KBM-7 (cell line): ENCODE measurements around the gene SH3RF1.
"Not testable (repeated sequence)": the region's sequence is repeated elsewhere in the genome, so short reads cannot be mapped to it uniquely, and the experiment has no call there.

Source experiments
- DNase-seq: peaks from one replicate; pipeline ENCODE4 v3.0.0-alpha.2; 2015
- in situ Hi-C: fragments of 300-500 bp; cut with MboI; formaldehyde crosslinking; loops from 2 replicates; pipeline ENCODE4 v1.14.3; 2020; ENCODE audit warnings: low sequenced_read_pairs, low pct_unique_long_range_greater_than_20kb, mixed read lengths

SH3RF1 gene

DNA sequence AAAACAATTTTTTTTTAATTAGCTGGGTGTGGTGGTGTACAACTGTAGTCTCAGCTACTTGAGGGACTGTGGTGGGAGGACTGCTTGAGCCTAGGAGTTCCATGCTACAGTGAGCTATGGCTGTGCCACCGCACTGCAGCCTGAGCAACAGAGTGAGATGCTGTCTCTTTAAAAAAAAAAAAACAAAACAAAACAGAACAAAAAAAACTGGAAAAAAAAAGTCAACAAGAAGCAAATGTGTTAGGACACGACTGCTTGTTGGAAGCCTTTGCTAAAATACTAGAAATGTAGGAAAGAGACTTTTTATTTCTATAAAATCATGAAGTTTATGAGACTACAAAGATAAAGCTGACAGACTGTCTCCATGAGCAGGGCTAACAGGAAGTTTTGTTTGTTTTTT, 87.2 kb downstream of the SH3RF1 start:
- in situ Hi-C loops: no loop called here
- no peak for DNase-seq

DNA sequence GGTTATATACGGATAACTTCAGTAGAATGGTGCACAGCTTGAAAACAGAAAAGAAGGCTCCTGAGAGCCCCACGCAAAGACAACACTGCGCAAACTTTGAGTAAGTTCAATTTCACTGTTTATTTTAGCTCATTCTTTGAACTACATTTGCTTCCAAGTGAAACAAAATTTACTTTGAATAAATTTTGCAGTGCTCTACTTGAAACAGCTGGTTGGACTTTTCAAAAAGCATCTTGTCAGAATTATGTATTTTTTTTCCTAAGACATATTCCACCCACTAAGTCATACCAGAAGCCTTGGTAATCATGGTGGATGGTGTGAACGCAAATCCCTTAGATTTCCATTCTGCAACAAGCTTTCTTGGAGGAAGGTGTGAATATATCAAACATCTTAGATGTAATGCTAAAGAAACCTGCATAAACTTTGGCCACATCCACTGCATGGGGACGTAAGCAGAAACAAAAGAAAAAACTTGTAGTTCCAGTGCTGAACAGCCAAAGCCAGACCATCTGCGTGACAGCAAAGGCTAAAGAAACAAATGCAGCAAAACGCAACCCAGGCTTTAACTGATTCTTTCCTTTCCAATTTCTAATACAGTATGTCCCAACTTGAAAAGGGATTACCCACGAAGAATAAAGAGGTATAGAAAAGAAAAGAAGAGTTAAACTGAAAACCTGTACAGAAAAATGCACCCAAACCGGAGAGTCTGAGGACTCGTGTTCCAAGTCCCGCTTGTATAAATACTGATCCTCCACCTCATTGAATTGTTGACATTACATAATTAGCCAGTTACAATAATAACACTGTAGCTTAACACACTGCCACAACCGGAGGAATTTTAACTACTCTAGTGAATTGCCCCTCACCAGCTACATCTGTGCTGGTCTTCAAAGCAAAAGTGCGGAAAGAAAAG, 90.9 kb downstream of the SH3RF1 start:
- no peak for DNase-seq
- in situ Hi-C loops: no loop called here

DNA sequence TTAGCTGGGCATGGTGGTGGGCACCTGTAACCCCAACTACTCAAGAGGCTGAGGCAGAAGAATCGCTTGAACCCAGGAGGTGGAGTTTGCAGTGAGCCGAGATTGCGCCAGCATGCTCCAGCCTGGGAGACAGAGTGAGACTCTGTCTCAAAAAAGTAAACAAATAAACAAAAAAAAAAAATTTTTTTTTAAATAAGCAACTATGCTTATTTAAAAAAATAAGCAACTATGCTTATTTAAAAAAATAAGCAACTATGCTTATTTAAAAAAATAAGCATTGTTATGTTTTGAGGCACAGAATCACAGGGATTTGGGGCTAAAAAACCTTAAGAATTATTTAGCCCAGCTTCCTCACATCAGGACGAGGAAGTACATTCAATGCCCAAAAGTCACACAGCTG, 92.7 kb downstream of the SH3RF1 start:
- DNase-seq, in situ Hi-C loops: not testable (repeated sequence)

DNA sequence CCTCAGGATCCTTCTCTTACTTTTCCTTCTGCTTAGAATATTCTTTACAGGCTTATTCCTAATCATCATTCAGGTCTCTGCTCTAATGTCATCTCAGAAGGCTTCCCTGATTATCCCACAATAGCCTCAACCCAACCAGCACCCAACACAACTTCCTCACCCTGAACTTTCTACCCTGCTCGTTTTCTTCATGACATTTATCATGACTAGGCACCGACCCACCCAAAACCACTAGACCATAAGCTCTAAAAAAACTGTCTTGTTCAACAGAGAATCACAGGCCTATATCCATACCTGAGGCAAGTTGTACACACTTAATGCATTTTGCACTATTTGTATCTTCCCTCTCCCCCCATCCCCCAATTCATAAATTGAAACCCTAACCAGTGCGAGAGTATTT, 95.3 kb downstream of the SH3RF1 start:
- in situ Hi-C loops: no loop called here
- no peak for DNase-seq

DNA sequence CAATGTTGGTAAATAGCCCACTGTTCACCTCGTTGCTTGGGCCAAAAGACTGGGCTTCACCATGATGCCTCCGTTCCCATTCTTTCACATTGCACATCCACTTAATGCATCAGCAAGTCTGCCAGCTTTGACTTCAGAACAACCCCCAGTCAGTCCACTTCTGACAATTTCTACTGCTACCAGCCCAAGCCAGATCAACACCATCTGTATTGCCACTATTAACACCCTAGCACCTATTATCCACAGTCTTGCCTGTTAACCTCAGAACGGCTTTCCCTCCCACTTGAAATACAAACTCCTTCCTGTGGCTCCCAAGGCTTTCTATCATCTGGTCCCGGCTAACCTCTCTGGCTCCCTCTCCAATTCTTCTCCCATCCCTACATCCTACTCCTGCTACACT, 95.7 kb downstream of the SH3RF1 start:
- in situ Hi-C loops: no loop called here
- DNase-seq: no peak

DNA sequence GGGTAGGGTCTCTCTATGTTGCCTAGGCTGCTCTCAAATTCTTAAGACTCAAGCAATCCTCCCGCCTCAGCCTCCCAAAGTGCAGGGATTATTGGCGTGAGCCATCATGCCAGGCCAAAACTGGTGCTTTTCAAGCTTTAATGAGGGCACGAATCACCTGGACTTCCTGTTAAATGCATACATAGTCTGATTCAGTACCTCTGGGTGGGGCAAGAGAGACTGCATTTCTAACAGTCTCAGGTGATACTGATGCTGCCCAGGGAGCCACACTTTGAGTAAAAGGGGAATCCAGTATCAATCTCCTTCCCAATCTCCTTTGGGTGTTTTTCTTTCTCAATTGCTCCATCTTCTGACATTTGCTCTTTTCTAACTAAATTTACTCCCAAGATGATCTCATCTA, 96.5 kb downstream of the SH3RF1 start:
- DNase-seq: no peak
- in situ Hi-C loops: no loop called here

DNA sequence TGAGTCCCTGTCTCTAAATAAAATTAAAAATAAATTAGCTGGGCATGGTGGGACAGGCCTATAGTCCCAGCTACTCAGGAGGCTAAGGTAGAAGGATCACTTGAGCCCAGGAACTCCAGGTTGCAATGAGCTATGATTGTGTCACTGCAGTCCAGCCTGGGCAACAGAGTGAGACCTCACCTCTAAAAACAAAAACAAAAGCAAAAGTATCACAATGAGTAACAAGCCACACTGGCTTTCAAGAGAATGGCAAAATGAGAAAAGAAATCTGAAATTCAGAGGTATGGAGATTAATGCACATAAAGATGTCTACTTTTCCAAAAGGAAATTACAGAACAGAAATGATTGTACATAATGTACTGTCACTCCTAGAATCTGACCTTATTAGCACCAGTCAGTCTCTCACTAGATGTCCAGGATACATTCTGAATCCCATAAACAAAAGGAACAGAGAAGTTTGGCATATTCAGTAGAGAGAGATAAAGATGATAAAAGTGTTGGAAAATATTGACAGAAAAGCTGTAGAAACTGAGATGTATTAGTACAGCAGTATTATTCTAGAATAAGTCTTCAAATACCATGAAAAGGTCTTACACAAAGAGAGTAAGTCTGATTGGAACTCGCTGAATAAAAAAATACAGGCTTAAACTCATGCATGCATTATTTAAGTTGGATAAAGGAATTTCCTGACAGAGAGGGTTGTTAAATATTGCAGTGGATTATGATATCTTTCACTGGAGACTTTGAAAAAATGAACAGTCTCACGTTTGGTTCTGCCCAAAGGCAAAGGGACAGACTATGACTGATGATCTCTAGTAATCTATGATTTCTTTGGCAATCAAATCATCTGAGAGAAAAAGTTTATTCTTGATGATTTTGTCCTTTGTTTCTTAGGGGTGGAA, 102.5 kb downstream of the SH3RF1 start:
- in situ Hi-C loops: no loop called here
- no peak for DNase-seq

DNA sequence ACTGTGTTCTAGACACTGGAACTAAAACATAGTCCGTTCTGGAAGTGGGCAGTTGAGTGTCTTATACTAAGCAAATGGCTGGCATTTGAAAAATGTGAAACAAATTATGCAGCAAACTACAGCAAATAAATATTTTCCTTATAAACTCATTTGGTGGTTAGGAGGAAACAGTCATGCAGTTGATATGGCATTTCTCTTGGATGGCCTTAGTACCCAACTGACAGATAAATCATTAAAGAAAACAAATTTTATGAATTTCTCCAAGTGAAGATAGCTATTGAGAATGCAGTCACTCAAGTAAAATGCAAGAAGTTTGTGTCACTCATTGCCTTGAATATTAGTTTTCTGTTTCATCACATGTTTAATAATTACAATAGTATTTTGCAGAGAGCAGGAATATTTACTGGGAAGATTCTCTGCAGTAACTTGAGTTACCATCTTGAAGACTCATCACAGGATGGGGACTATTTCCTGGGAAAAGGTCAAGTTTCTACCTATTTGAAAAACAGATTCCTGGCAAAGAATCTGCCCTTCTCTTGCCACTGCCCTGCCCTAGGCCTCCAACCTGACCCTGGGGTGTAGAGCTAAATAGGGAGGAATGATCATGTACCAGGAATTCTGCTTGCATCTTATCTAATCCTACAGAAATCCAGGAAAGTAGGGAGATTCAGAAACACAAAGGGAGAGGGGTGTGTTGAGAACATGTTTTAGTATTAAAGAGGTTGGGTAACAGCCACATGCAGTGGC, 105.9 kb downstream of the SH3RF1 start:
- DNase-seq: no peak
- in situ Hi-C loops: no loop called here

DNA sequence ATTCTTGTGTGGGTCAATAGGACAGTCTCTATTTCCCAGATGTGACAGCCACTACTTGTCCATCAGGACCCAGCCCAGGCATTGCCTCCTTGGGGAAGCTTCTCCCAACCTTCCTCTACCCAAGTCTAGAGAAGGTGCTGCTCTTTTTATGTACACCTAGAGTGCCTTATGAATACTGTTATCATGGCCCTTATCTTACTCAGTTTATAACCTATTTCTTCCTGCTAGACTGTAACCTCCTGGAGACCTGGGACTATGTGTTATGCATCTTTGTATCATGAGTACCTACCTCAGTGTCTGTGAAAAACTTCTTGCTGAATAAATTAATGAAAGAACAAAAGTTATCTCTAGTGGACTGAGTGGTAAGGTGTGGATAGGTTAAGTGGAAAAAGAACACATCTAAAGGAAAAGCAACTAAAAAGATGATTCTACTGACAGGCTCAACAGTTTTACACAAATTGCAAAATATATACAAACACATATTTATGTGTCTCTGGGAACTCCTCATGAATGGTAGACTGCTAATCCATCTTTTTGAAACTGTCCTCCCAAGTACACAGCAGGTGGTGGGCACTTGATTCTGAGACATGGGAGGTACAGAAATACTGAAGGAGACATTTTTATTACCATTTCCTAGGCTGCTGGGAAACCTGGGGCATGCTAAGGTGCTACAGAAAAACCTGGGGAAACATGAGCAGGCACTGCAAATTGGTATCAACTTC, 106.6 kb downstream of the SH3RF1 start:
- DNase-seq: no peak

DNA sequence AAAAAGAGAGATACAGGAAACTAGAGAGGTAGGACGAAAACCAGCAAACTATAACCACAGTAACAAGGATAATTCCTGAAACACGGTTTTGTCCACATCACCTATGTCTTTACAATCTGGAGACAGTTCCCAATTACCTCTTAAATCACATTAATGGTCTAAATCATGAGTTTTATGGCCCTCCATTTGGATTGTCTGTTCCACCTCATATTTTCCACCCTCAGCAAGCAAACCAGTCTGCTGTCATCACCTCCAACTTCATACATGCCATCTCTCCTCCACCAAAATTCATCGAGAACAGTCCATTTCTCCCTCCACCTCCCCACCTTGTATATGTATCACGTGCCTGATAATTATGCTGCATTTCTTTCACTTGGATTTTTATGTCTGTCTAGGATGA, 107.3 kb downstream of the SH3RF1 start:
- in situ Hi-C loops: no loop called here
- DNase-seq: no peak

More for the DNA sequence above, 106.6 kb downstream of the SH3RF1 start:
- in situ Hi-C loops: no loop called here

DNA sequence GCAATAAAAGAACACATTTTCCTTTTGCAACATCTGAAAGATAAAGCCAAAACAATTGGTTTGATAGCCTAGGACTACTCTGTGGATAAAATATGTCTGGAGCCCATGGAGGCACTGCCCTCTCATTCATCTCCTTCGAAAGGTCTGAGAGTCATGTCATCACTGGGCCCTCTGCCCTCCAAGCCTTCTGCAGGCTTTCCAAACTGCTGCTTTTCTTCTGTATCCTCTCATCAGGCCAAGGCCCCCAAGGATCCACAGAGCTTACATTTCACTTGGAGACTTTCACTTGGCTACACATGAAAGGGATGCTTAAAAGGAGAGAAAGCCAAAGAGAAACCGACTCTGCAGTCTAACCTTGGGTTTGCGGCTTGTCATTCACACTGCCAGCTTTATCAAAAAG, 109.9 kb downstream of the SH3RF1 start:
- DNase-seq: no peak

DNA sequence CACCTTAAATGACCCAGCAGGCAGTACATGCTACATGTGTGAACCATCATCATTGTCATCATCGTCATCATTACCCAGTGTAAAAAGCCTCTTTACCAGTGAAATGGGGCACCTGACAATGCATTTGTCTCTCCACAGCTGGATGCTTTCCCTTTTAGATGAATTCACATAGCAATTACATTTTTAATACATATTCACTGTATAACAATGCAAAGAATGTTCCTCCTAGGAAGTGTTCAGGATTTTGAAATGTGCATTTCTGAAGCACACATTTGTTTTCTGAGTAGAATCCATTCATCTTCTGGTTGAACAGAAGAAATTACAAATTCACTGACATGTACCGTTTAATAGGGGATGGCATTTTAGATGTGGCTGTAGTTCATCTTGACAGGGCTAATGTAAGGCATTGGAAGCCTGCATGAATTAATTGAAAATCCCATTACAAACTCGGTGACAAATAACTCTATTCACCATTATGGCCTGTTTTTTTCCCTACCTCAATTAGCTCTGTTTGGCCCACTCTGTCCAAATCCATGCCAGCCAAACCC, 111.1 kb downstream of the SH3RF1 start:
- in situ Hi-C loops: no loop called here
- no peak for DNase-seq

More for the DNA sequence above, 109.9 kb downstream of the SH3RF1 start:
- in situ Hi-C loops: no loop called here

DNA sequence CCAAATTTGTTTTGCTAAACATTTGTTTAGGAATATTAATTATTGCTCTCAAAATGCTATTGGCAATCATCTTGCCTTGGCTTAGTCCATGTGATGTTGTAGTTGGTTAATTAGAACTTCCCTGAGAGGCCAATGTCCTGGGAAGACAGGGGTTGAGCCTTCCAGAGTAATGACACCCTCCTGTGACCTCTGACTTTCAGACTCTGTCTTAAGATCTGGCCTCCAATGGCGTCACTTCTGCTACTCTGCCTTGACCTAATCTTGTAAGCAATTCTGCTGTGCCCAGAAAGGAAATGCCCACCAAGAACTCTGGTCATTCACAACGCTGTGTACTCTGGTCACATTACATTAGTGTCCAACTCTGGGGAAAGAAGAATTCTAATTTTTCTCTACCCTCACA, 111.9 kb downstream of the SH3RF1 start:
- DNase-seq: no peak
- in situ Hi-C loops: no loop called here

DNA sequence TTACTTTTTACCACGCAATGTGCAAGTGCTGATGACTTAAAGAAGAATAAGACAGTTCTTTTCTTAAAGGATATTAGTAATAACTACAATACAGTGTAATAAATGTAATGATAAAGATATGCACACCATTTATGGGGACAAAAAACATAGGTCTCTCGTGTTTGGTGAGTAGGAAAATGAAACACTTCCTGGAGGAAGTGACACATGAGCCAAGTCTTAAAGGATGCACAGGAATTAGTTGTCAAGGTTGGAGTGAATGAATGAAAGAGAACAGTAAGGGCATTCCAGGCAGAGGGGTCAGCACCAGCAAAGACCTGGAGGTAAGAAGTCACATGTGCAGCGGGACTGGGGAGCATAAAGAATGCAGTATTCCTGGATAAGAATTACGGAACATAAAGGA, 112.7 kb downstream of the SH3RF1 start:
- no peak for DNase-seq
- in situ Hi-C loops: no loop called here

DNA sequence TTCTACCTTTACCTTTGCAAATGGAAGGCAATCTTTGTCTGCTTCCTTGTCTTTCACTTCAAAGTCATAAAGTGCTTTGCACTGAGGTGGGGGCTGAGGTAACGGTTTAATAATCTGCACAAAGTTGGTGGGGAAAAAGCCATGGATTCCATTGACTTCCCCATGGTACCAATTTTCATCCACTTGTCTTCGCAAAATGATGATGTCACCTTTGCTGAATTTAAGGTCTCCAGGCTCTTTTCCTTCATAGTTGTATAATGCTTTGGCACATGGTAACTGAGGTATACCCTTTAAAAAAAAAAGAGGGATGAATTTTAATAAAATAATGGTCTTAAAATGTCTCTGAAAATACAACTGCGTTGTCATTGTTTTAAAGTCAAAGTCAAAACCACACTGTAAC, 114.4 kb downstream of the SH3RF1 start:
- in situ Hi-C loops: no loop called here

DNA sequence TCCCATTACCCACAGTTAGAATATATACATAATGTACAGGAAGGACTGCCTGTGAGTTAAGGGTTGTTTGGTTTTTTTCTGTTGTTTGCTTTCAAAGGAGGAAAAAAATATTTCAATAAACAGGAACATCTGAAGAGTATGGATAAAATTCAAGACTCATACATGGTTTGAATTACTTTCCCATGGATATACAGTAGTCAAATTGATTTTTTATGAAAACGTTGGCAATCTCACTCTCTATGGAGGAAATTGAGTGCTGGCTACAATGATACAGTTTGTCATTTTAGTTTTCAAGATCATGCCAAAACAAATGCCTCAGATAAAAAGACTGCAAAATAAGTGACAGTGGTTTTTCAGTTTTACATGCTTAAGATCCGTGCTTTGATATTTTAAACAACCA, 116.6 kb downstream of the SH3RF1 start:
- in situ Hi-C loops: no loop called here
- no peak for DNase-seq

More for the DNA sequence above, 114.4 kb downstream of the SH3RF1 start:
- no peak for DNase-seq

DNA sequence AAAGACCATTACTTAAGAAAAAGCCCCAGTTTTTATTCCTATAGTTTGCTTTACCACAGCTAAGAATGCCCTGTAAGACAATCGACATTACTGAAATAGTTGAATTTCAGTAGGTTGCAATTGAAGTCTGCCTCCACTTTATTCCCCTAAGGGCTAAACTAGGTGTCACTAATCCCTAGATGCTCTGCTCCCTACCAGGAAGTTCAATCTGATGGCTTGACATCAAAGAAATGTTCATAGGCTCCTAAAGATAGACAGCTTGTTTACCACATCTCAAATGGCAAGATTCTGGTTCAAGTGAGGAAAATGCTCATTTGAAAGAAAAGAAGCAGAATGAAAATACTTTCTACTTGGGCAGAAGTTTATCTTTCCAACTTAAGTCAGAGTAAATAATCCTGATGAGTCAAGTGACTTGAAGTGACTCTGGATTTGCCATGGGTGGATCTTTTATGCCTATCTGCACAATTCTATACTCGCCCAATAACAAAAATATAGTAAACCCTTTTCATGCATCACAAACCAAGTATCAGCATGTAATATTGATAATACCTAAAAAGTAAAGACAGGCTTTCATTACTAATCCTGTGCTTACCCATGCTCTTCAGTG, 117.2 kb downstream of the SH3RF1 start:
- no peak for DNase-seq
- in situ Hi-C loops: no loop called here

DNA sequence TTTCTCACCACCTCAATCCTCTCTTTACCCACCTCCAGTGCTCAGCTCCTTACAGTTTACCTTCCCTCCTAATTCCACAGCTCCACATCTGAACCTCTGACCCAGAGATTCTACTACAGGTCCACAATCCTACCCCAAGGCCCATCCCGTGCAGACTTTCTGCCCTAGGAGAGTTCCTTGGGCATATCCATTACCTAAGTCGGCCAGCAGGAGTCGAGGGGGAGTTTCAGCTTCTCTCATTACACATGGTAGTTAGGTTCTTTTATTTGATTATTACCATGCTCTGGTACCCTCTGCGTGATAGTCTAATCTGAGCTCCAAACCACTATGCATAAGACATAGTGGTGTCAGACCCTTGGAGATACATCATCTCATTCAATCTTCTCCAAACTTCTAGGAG, 117.9 kb downstream of the SH3RF1 start:
- no peak for DNase-seq
- in situ Hi-C loops: no loop called here
